Activated CD4-positive, alpha-beta T cell treated with anti-CD3 and anti-CD28 coated beads for 36 hours (primary cell): ENCODE data around the gene SLC40A1. TPM values are rescaled to one million over a fixed set of nuclear protein-coding genes. Genes with fewer than 3 reads are reported as not detected.

ENCODE experiments used
- ATAC-seq: fragments of 200-7000 bp; cut with Tn5 transposase; one replicate; pipeline ENCODE4 v1.10.0; 2021; ENCODE audit warnings: mild to moderate bottlenecking, moderate library complexity
- CTCF ChIA-PET: fragments of 350-600 bp; sonication (Branson Sonifier 250); formaldehyde crosslinking; loops from one replicate; lab custom pipeline; 2021; ENCODE audit warnings: antibody characterized with exemption; lab: Charles Lee
- POLR2A ChIA-PET: fragments of 350-600 bp; sonication (Branson Sonifier 250); formaldehyde crosslinking; loops from one replicate; lab custom pipeline; 2021; ENCODE audit warnings: antibody characterized with exemption, inconsistent platforms; lab: Charles Lee
- DNase-seq: peaks from one replicate; pipeline ENCODE4 v3.0.0-alpha.2; 2020
- H3K27ac Mint-ChIP-seq: one replicate; pipeline ENCODE4 v1.8.0; 2021; ENCODE audit warnings: mixed read lengths
- H3K27me3 Mint-ChIP-seq: one replicate; pipeline ENCODE4 v1.8.0; 2021; ENCODE audit warnings: mixed read lengths
- H3K36me3 Mint-ChIP-seq: one replicate; pipeline ENCODE4 v1.8.0; 2021; ENCODE audit warnings: low read depth, mixed read lengths
- H3K4me1 Mint-ChIP-seq: one replicate; pipeline ENCODE4 v1.8.0; 2021; ENCODE audit warnings: mixed read lengths
- H3K4me3 Mint-ChIP-seq: one replicate; pipeline ENCODE4 v1.8.0; 2021; ENCODE audit warnings: mild to moderate bottlenecking, moderate library complexity, mixed read lengths
- H3K9me3 Mint-ChIP-seq: one replicate; pipeline ENCODE4 v1.8.0; 2021; ENCODE audit warnings: low read depth, mixed read lengths
- intact Hi-C, 2 experiments: fragments of 100-400 bp; cut with DNase I in 1 of 2; cut with micrococcal nuclease in 1 of 2; formaldehyde crosslinking; loops; one replicate each; pipeline versions ENCODE4 v1.14.2 to v1.15.1; 2022 to 2024; cut with DNase I, micrococcal nuclease
- total RNA-seq, 2 experiments: library from RNA; stranded (reverse); gene quantifications; one replicate each; pipeline ENCODE4 v1.2.3, GENCODE V29; 2021

The SLC40A1 gene
- total RNA-seq, 2 experiments from 2014 or later: 4.2 TPM

DNA sequence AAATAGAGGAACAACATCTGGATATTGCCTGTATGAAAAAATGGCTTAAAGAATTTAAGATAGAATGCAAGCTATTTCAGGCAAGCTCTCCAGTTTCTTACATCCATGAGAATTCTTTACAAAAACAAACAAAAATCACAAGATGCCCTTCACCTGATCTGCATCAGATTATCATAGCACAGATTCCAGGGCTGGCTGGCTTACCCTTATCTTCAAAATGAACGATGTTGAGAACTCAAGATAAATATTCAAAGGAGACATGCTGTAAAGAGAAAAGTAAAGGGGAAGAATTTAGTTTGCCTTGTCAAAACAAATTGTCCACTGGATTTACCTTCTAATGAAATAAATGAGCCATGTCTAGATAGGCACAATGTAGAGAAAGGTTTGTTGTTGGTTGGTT lies 18.7 kb upstream of the SLC40A1 start:
- intact Hi-C loops: no loop called here
- ChIA-PET CTCF (no interaction called here), POLR2A (interaction anchor here (0.6 kb wide), 1 partner anchor 719 kb away, joined by 4 read pairs; no protein-coding TSS in a partner anchor)
- Mint-ChIP-seq H3K4me1 (no peaks in the 10 kb centered on the region), H3K9me3 (no peaks in the 10 kb centered on the region), H3K27ac (no peak overlapping the region), H3K36me3 (no peaks in the 10 kb centered on the region), H3K4me3 (no peak overlapping the region), H3K27me3 (no peaks in the 10 kb centered on the region)
- no peak for ATAC-seq
- DNase-seq: no peak

DNA sequence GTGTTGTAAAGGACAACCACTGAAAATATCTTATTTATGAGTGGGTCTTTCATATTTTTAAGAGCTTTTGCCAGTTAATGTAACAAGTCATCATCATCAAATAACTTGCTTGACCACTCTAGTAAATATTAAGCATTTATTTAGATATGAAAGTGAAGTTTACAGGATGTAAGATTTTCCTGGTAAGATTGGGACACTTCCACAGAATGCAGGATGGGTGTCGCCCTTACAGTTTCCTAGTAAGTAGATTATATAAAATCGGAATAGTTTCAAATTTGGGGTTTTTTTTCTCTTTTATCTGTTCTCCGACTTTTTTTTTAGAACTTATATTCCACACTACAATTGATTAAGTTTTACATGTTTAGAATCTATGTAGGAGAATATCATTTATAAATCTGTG lies 14.8 kb upstream of the SLC40A1 start:
- Mint-ChIP-seq H3K27ac (no peak overlapping the region), H3K4me3 (no peak overlapping the region), H3K27me3 (no peaks in the 10 kb centered on the region), H3K36me3 (no peaks in the 10 kb centered on the region), H3K9me3 (no peaks in the 10 kb centered on the region), H3K4me1 (peaks cover 28% of the 10 kb centered on the region)
- ChIA-PET POLR2A (no interaction called here), CTCF (no interaction called here)
- intact Hi-C loops: no loop called here
- no peak for DNase-seq
- ATAC-seq: no peak

DNA sequence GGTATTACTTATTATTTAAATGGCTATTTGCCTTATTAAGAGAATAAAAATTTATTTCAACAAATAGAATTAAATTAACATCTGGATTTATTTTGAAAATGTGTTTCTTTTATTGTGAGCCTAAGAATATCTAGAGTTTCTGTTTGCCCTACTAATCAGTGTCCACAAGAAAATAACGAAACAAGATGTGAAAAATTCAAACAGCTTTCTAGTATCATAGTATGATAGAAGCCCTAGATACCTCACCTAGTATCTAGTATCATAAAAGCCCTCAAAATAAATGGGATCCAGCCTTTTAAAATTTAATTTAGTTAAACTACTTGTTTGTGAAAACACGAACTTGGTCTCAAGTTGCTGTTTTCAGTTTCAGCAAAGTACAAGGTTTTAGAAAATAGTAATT lies 13.7 kb upstream of the SLC40A1 start:
- no peaks in the 10 kb centered on the region for H3K9me3 Mint-ChIP-seq
- DNase-seq: no peak
- ChIA-PET POLR2A (no interaction called here), CTCF (interaction anchor here (1.2 kb wide), 1 partner anchor 55 kb away, joined by 3 read pairs; no protein-coding TSS in a partner anchor)
- no peak overlapping the region for H3K4me3 Mint-ChIP-seq
- no peaks in the 10 kb centered on the region for H3K27me3 Mint-ChIP-seq
- H3K36me3 Mint-ChIP-seq: no peaks in the 10 kb centered on the region
- H3K4me1 Mint-ChIP-seq: peaks cover 28% of the 10 kb centered on the region
- no peak overlapping the region for H3K27ac Mint-ChIP-seq
- ATAC-seq: no peak
- intact Hi-C loops: no loop called here

DNA sequence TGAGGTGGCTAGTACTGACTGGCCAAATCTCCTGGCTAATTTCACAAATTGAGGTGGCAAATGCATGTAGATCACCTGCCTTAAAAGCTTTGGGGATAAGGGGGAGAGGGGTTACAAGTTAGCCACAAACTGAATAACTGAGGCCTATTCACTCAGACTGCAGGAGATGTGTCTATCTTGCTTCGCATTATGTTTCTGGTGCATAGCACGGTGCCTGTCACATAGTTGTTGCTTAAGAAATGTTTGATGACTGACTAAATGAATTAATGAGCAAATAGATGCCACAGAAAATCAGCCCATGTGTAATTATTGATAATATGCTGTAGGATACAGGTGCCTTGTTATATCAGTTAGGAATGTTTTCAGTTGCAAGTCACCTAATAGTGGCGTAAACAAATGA lies 12.5 kb upstream of the SLC40A1 start:
- H3K27me3 Mint-ChIP-seq: no peaks in the 10 kb centered on the region
- peaks cover 28% of the 10 kb centered on the region for H3K4me1 Mint-ChIP-seq
- intact Hi-C loops: no loop called here
- H3K9me3 Mint-ChIP-seq: no peaks in the 10 kb centered on the region
- ATAC-seq (no peak), DNase-seq (no peak)
- ChIA-PET POLR2A (no interaction called here), CTCF (interaction anchor here (1.1 kb wide), 1 partner anchor 11 kb away, joined by 4 read pairs; no protein-coding TSS in a partner anchor)
- no peak overlapping the region for H3K4me3 Mint-ChIP-seq
- H3K36me3 Mint-ChIP-seq: no peaks in the 10 kb centered on the region
- H3K27ac Mint-ChIP-seq: no peak overlapping the region

DNA sequence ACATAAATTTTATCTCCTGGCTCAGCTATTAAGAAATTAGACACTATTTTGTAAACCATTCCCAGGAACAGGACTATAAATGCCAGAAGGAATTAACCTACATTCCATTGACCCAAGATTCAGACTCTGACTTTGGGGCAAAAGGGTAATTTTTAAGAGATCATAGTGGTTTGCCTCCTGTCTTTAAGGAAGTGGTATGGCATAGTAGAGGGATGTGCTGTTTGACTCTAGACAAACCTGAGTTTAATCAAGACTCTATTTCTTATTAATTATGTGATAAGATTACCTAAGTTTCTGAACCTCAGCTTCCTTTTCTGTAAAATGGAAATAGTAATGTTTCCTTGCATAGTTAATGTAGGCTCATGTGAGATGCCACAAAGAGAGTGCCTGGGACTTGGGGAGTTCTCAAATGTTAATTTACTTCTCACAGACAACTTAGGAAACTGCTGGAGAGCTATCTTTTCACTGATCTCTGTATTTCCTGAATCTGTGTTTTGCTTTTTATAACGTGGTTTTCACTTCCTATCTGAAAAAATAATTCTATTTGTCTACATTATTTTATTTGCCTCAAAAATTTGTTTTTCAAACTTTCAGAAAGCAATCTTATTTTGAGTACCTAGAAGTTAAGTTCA lies 11.9 kb upstream of the SLC40A1 start:
- no peaks in the 10 kb centered on the region for H3K9me3 Mint-ChIP-seq
- H3K4me3 Mint-ChIP-seq: no peak overlapping the region
- H3K27me3 Mint-ChIP-seq: no peaks in the 10 kb centered on the region
- H3K36me3 Mint-ChIP-seq: no peaks in the 10 kb centered on the region
- DNase-seq (no peak), ATAC-seq (no peak)
- ChIA-PET POLR2A (no interaction called here), CTCF (interaction anchor here (0.8 to 1.6 kb wide), 3 partner anchors 12 to 71 kb away, joined by 3 to 4 read pairs (median 3); no protein-coding TSS in a partner anchor)
- H3K4me1 Mint-ChIP-seq: peaks cover 28% of the 10 kb centered on the region
- peak overlapping the region; percentile 5 for H3K27ac Mint-ChIP-seq
- intact Hi-C loops: no loop called here

DNA sequence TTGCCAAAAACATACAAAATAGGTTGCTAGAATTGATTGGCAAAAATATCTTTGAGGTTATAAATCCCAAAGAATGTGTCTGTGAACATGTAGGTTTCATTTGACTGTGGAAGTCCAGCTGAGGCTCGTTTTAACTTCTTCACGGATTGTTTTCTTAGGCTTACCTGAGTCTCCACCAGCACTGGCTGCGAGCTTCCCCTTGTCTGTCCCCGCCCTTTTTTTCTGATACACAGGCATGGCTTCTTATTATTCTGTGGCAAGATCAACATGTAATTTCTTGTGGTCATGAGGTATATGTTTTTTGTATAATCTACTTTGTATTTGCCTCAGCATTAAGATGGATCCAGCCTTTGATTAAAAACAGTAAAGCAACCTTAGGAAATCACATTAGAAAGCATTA lies 7.2 kb upstream of the SLC40A1 start:
- no peak overlapping the region for H3K4me3 Mint-ChIP-seq
- H3K9me3 Mint-ChIP-seq: no peaks in the 10 kb centered on the region
- intact Hi-C loops: no loop called here

DNA sequence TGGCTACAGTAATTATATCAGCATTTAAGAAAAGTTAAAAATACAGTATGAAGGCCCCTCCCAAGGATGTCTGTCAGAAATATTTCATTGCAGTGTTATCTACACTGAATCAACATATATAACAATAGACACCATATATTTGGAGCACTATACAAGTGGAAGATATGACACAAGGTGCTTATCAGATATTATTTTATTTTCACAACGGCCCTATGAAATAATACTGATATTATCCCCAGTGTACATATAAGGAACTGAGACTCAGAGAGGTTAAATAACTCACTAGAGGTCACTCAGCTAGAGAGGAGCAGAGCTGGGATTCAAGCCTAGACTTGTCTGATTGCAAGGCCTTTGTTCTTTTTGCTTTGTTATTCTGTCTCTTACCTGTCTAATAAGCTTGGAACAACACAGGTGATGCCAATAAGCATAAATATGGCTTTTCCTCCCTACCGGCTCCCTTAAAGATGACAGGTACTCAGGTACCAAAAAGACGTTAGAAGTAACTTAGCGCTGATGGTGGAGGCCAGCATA lies 4.7 kb upstream of the SLC40A1 start:
- CTCF ChIA-PET: interaction anchor here (0.5 to 0.6 kb wide), 2 partner anchors 9 to 139 kb away, joined by 3 to 4 read pairs; no protein-coding TSS in a partner anchor
- intact Hi-C loops: no loop called here
- POLR2A ChIA-PET: no interaction called here

More for the DNA sequence above, 7.2 kb upstream of the SLC40A1 start:
- ATAC-seq (no peak), DNase-seq (no peak)
- Mint-ChIP-seq H3K27ac (no peak overlapping the region), H3K36me3 (no peaks in the 10 kb centered on the region), H3K4me1 (peaks cover 20% of the 10 kb centered on the region), H3K27me3 (peaks cover 3% of the 10 kb centered on the region)
- ChIA-PET POLR2A (no interaction called here), CTCF (no interaction called here)

DNA sequence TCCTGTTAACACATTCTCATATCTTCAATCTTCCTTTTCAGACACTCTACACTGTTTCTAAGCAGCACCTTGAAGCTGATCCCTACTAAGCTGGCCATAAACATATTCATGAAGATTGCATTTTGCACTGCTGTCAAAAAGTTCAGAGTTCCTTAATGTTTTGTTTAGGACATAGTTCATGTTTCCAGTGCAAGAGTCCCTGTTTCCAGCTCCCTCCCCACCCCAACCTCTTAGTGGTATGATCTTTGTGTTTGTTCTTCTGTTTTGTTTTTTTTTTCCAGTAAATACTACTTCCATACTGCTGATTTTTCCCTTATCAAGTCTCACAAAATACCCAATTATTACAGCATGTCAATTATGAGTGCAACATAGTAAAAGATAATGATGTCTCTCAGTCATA lies 4.1 kb upstream of the SLC40A1 start:
- no peak for DNase-seq
- H3K27ac Mint-ChIP-seq: no peak overlapping the region
- ATAC-seq: no peak
- H3K4me3 Mint-ChIP-seq: no peak overlapping the region
- H3K36me3 Mint-ChIP-seq: no peaks in the 10 kb centered on the region
- no peaks in the 10 kb centered on the region for H3K9me3 Mint-ChIP-seq
- H3K4me1 Mint-ChIP-seq: peaks cover 19% of the 10 kb centered on the region
- ChIA-PET CTCF (no interaction called here), POLR2A (no interaction called here)
- H3K27me3 Mint-ChIP-seq: peaks cover 14% of the 10 kb centered on the region
- intact Hi-C loops: loop anchor here (5.0 kb wide), 2 partner anchors 142 to 198 kb away; partner anchors contain the start of genes ORMDL1 (in 1 of the 2), PMS1 (in 1 of the 2) and WDR75 (in 1 of the 2)

More for the DNA sequence above, 4.7 kb upstream of the SLC40A1 start:
- Mint-ChIP-seq H3K4me1 (peaks cover 13% of the 10 kb centered on the region), H3K9me3 (no peaks in the 10 kb centered on the region), H3K4me3 (no peak overlapping the region), H3K27me3 (peaks cover 14% of the 10 kb centered on the region), H3K36me3 (no peaks in the 10 kb centered on the region), H3K27ac (no peak overlapping the region)
- DNase-seq: no peak
- no peak for ATAC-seq

DNA sequence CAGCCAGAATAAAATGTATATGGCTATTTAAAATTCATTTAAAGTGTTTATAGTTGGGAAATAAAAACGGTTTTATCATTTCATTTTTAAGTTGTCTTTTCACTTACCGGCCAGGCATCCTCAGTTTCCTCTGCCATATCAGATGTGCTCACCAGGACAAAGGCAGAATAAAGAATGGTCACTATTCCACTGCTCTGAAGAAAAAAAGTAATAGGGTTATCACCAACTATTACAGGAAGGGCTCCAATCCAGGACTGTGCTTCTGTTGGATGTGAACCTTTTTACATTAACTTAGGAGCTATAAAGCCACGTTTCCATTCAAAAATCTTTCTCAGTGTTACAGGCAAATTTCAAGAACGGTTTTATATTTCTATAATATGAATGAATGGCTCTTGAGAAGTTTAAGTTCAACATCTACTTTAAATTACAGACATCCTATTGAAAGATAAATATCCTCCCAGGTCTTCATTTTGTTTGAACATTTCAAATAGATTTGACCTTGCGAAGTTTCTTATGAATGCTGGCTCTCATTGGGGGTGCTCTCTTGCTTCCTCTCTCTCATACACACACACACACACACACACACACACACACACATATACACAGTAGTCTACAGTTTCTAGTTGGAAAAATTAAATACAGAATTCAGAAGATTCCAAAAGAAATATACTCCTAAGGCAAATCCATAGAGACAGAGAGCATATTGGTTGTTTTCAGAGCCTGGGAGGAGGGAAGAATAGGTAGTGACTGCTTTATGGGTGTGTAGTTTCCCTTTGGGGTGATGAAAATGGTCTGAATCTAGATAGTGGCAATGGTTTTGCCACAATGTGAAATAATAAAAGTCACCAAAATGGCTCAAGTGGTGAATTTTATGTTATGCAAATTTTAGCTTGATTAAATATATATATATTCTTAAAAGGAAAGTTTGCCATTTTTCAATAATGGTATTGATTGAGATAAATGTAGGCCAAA lies 2.9 kb upstream of the SLC40A1 start:
- H3K27ac Mint-ChIP-seq: no peak overlapping the region
- intact Hi-C loops: loop anchor here (5.0 kb wide), 2 partner anchors 141 to 199 kb away; partner anchors contain the start of genes ORMDL1 (in 1 of the 2), PMS1 (in 1 of the 2) and WDR75 (in 1 of the 2)
- ATAC-seq: no peak
- ChIA-PET POLR2A (no interaction called here), CTCF (no interaction called here)
- H3K4me1 Mint-ChIP-seq: peaks cover 28% of the 10 kb centered on the region
- H3K4me3 Mint-ChIP-seq: no peak overlapping the region
- H3K36me3 Mint-ChIP-seq: no peaks in the 10 kb centered on the region
- DNase-seq: no peak
- peaks cover 16% of the 10 kb centered on the region for H3K27me3 Mint-ChIP-seq
- H3K9me3 Mint-ChIP-seq: no peaks in the 10 kb centered on the region

DNA sequence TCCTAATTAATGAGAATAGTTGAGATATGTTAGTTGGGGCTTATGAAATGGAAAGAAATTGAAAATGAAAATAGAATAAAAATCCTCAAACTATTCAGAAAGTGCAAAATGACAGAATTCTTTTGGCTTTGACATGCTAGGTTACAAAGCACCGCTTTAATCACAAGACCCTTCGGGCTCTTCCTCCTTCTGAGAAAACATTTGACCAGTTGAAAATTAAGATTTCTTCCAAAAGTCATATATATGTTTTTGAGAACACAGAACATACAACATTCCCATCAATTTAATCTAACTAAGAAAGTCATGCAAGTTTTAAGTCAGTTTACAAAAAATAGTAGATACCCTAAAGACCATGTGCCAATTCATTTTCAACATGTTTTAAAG lies 2.2 kb upstream of the SLC40A1 start:
- H3K27ac Mint-ChIP-seq: no peak overlapping the region
- no peak overlapping the region for H3K4me3 Mint-ChIP-seq
- H3K9me3 Mint-ChIP-seq: no peaks in the 10 kb centered on the region
- intact Hi-C loops: loop anchor here (5.0 kb wide), 2 partner anchors 140 to 200 kb away; partner anchors contain the start of genes ORMDL1 (in 1 of the 2), PMS1 (in 1 of the 2) and WDR75 (in 1 of the 2)
- ATAC-seq (no peak), DNase-seq (no peak)
- no peaks in the 10 kb centered on the region for H3K36me3 Mint-ChIP-seq
- ChIA-PET CTCF (no interaction called here), POLR2A (no interaction called here)
- H3K4me1 Mint-ChIP-seq: peaks cover 31% of the 10 kb centered on the region
- H3K27me3 Mint-ChIP-seq: peaks cover 16% of the 10 kb centered on the region

DNA sequence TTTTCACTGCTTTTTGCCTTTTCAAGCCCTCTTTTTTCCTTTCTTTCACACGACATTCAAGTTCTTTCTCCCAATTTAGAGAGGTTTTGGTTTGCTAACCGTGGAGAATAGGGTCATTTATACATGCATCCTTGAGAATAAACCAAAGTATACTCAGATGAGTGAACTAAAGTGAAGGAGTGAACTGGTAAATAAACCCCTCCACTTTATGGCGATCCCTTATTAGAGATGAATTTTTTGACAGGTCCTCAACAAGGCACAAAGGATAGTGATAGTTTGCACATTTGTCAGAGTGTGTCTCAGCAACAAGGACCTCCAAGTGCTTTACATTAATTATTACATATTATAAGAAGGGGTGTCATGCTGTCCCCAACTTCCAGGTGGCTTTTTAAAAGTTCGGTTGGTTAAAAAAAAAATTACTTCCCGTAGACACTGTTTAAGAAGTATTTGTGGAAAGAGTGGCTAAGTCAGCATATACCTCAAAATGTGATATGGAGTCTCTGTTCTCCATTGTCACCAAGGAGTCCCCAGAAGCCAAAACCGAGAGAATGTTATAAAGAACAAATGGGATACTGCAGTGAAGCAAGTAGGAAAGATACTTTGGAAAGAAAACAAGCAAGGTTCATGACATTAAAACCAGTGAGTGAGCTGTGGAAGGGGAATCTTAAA lies 1.7 kb upstream of the SLC40A1 start:
- no peak for ATAC-seq
- no peaks in the 10 kb centered on the region for H3K36me3 Mint-ChIP-seq
- H3K27ac Mint-ChIP-seq: no peak overlapping the region
- peak overlapping the region; percentile 65 for H3K4me3 Mint-ChIP-seq
- CTCF ChIA-PET: no interaction called here
- intact Hi-C loops: loop anchor here (5.0 kb wide), 2 partner anchors 140 to 200 kb away; partner anchors contain the start of genes ORMDL1 (in 1 of the 2), PMS1 (in 1 of the 2) and WDR75 (in 1 of the 2)
- H3K27me3 Mint-ChIP-seq: peaks cover 16% of the 10 kb centered on the region
- no peak for DNase-seq
- no peaks in the 10 kb centered on the region for H3K9me3 Mint-ChIP-seq
- H3K4me1 Mint-ChIP-seq: peaks cover 31% of the 10 kb centered on the region
- POLR2A ChIA-PET: no interaction called here
